GM08714 (cell line): Measurements from ENCODE around the gene CLCNKA.
"Not testable (repeated sequence)": the region's sequence is repeated elsewhere in the genome, so short reads cannot be mapped to it uniquely, and the experiment has no call there.

Source experiments
- H3K4me3 ChIP-seq: fragments of 200-500 bp; sonication (Bioruptor generic); 2 replicates; pipeline ENCODE4 v1.5.1; 2014; ENCODE audit warnings: mild to moderate bottlenecking, low read length, inconsistent platforms
- ZNF274 ChIP-seq: IDR thresholded peaks from 2 replicates; pipeline ENCODE4 v1.6.1; 2012; ENCODE audit warnings: mild to moderate bottlenecking, low read depth, low read length

Gene CLCNKA

DNA sequence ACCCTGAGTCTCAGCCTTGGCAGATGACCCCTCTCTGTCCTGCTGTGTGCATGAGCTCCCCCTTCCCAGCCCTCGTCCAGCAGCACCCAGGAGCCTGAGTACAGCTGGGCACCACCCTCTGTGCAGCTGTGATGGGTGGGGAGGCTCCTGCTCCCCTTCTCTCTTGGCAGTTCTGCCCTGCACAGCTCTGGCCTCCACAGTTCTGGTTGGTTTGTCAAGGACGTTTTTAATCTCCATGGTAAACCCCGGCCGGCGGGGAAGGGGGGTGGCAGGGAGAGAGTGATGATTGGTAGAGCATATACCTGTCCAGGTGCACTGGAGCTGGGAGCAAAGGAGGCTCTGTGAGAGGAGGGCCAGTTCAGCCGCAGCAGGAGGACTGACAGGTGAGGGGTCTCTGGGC lies at the start of gene CLCNKA:
TSS of gene CLCNKA (plus strand) at position 356 of the 400 bp plus-strand sequence. CDS start 584 bp downstream, outside the sequence.
- no peak for TF ChIP-seq ZNF274
- H3K4me3 ChIP-seq, result no peak within 1 kb of the TSS

DNA sequence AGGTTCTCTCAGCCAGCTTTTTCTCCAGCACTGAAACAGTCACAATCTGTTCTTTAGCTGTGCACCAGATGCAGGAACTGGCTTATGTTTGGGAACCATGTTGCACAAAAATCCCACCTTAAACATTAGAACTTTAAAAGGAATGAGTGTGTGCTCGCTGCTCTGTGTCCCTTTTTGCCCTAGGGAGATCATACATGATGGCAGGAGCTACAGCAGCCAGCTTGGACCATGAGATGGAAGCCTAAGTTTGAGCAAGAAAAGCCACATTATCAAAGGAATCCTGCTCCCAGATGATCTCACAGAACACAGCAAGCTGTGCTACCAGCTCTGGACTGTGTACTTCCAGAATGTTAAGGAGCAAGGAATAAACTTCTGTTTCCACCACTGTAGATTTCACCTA lies 49.4 kb upstream of the CLCNKA start:
- no peak overlapping the region for H3K4me3 ChIP-seq
- no peak for TF ChIP-seq ZNF274

DNA sequence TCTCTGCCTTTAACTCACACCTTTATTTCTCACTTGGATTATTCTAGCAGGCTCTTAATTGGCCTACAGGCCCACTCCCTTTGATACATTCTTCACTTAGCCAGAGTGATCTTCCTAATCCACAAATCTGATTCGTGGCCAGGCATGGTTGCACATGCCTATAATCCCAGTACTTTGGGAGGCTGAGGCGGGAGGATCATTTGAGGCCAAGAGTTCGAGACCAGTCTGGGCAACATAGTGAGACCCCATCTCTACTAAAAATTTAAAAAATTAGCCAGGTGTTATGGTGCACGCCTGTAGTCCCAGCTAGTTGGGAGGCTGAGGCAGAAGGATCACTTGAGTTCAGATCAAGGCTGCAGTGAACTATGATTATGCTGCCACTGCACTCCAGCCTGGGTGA lies 48.1 kb upstream of the CLCNKA start:
- no peak overlapping the region for H3K4me3 ChIP-seq
- TF ChIP-seq ZNF274, result no peak

DNA sequence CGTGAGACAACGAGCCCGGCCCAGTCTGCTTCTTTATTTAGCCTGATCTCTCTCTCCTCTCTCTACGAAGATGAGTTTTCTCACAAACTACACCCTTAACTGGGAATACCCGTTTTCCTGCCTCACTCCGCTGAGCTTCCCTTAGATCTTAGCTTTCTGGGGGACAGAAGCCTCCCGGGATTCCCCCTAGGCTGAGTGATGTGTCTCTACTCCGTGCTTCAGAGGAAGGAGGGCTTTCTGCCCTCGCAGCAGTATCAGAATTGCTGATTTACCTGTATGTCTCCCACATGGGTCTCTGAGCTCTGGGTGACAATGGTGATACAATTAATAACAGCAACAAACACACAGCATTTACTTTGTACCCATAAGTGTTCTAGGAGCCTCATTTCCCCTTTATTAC lies 47.0 kb upstream of the CLCNKA start:
- no peak for TF ChIP-seq ZNF274
- H3K4me3 ChIP-seq, result peak overlapping the region; percentile 94

DNA sequence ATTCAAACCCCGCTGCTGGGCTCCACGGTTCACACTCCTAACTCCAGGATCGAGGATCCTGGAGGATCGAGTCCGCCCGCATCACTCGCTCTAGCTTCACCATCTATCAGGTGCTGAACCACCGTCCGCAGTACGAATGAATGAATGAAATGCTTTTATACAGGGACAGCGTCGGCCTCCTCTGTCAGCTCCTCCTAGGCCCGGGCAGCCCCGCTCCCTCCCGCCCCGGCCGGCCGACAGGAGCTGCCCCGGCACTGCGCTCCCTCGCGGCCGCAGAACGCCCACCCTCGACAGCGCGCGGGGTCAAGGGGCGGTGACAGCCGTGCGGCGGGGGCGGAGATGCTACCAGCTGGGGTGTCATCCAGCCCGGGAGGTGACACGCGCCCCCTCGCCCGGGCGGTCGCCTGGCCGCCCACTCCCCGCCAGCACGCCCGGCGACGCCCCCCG lies 46.5 kb upstream of the CLCNKA start:
- H3K4me3 ChIP-seq, result peak overlapping the region; percentile 94
- TF ChIP-seq ZNF274, result no peak

DNA sequence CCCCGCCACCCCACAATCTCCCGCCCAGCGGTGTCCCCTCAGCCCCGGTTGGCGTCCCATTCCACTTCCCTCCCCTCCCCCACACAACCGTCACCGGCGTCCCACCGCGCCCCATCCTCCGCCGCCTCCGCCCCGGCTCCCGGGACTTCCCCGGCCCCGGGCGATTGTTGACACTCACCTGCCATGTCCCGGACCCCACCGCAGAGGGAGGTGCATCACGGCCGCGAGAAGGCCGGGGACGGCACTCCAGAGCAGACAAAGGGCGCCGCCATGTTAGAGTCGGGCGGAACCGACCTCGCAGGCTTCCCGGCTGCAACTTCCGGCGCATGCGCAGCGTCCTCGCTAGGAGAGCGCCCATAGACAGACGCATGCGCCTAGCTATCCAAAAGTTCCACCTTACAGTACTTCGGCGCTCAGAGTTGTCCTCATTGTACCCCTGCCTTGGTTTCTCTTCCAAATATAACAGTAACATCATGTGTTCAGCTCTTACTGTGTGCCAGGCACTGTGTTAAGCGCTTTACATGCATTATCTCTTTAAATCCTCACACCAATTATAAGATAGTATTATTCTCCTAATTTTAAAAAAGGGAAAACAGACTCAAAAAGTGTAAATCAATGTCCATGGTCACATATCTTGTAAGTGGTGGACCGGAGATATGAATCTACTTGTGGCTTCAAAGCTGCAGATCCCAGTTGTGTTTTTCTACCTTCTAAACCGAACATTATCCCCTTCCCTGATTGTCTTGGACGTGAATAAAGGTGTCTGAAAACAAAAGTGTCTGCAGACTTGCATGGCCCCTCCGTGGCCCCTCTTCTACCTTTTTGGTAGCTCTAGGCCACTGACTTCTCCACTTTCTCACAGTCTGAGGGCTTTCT lies 45.8 kb upstream of the CLCNKA start, which contains the start of gene ZBTB17:
TSS of gene ZBTB17 (minus strand) at position 297 of the 876 bp plus-strand sequence. CDS start 27,606 bp downstream, outside the sequence.
- peak within 1 kb of the TSS; percentile 94 for H3K4me3 ChIP-seq
- TF ChIP-seq ZNF274, result no peak

DNA sequence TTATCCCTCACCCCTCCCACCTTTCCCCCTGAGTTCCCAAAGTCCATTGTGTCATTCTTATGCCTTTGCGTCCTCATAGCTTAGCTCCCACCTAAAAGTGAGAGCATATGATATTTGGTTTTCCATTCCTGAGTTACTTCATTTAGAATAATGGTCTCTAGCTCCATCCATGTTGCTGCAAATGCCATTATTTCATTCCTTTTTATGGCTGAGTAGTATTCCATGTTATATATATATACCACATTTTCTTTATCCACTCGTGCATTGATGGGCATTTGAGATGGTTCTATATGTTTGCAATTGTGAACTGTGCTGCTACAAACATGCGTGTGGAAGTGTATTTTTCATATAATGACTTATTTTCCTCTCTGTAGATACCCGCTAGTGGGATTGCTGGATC lies 43.9 kb upstream of the CLCNKA start:
- H3K4me3 ChIP-seq, result not testable (repeated sequence)

DNA sequence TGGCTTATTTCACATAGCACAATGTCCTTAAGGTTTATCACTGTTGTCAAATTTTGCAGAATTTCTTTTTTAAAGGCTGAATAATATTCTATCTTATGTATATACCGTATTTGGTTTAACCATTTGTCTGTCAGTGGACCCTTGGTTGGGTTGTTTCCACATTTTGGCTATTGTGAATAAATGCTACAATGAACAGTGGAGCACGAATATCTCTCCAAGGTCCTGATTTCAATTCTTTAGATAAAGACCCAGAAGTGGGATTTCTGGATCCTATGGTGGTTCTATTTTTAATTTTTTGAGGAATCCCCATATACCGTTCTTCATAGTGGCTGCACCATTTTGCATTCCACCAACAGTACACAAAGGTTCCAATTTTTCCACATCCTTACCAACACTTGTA lies 40.2 kb upstream of the CLCNKA start:
- TF ChIP-seq ZNF274, result no peak

DNA sequence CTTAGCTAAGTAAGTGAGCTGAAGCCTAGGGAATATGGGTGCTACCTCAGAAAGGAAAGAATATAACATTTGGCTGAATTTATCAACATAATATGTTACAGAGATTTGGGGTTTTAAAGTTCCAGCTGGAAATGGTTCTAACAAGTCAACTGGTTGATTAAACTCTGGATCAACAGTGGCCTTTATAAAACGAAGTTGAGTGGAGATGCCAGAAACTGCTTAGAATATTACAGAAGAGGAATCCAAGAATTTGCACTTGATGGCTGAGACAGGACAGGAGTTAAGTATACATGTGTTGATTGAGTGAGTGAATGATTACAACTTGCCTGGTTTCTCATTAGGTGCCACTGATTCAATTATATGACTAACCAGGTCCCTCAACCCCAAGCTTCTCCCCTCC lies 38.6 kb upstream of the CLCNKA start:
- TF ChIP-seq ZNF274, result no peak

More for the DNA sequence above, 40.2 kb upstream of the CLCNKA start:
- no peak overlapping the region for H3K4me3 ChIP-seq

DNA sequence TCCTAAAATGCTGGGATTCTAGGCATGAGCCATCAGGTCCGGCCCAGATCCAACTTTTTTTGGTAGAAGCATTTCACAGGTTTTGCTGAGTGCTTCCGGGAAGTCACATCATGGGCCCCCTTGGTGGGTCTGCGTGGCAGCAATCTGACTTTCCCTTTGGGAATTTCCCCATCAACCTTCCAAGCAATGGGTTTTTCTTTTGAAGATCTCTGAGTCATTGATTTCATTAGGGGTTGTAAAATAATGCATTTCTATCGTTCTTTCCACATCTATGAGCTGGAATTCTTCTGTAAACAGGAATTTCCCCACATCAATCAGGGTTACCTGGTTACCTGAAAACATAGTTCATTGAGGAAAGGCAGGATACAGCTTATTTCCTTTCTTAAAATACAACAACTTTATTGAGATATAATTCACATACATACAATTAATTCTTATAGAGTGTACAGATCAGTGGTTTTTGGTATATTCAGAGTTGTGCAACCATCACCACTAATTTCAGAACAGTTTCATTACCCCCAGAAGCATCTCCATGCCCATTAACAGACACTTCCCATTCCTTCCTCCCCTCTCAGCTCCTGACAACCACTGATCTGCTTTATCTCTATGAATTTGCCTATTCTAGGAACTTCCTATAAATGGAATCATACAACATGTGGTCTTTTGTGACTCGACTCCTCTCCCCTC lies 36.1 kb upstream of the CLCNKA start:
- no peak for TF ChIP-seq ZNF274
- H3K4me3 ChIP-seq, result no peak overlapping the region

More for the DNA sequence above, 38.6 kb upstream of the CLCNKA start:
- H3K4me3 ChIP-seq, result no peak overlapping the region

DNA sequence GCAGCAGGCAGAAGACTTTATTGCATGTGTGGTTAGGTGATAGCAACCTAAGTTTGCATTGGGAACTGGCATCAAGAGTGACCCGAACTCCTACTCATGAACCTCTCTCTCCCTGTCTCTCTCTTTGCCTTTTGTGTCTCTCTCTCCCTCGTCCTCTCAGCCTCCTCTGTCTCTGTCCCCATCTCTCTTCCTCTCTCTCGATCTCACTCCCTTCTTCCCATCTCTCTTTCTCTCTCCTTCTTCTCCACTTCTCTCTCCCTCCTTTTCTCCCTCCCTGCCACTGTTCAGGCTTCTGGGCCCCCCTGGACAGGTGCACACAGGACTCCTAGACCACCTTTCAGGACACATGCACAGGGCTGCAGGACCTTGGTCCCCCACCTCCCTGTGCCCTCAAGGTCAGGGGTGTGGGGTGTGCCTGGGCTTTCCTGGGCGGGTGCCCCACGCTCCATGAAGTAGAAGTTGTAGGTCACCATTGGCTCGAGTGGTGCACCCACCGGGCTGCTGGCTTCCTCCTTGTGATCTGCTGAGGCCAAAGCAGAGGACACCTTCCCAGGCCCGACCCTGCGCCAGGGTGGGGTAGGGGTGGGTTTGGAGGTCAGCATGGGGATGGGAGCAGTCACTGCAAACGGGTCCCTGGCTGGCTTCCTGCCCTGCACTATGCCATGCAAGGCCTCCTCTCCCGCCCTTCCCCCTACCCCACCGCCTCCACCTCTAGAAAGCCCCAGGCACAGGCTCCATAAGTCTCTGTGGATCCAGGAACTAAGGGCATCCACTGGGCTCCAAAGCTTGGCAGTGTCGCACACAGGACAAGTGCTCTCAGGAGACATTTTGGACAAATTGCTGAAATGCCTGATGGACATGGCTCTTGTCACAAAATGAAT lies 32.7 kb upstream of the CLCNKA start:
- no peak overlapping the region for H3K4me3 ChIP-seq
- TF ChIP-seq ZNF274, result no peak

DNA sequence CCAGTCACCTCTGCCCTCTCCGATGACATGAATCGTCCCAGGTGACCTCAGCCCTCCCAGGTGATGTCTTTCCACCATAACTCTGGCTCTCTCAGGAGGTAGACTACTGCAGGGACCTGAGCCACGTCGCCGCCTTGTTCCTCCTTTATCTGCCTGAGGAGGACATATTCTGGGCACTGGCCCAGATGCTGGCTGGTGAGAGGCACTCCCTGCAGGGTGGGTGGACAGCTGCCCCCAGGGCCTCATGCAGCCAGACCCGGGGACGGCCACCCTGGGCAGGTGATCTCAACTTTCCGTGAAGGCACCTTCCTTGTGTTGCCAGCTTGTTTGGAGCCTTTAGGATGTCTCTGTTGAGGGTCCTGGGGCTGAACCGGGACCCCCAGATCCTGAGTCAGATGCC lies 32.1 kb upstream of the CLCNKA start:
- TF ChIP-seq ZNF274, result no peak
- no peak overlapping the region for H3K4me3 ChIP-seq

DNA sequence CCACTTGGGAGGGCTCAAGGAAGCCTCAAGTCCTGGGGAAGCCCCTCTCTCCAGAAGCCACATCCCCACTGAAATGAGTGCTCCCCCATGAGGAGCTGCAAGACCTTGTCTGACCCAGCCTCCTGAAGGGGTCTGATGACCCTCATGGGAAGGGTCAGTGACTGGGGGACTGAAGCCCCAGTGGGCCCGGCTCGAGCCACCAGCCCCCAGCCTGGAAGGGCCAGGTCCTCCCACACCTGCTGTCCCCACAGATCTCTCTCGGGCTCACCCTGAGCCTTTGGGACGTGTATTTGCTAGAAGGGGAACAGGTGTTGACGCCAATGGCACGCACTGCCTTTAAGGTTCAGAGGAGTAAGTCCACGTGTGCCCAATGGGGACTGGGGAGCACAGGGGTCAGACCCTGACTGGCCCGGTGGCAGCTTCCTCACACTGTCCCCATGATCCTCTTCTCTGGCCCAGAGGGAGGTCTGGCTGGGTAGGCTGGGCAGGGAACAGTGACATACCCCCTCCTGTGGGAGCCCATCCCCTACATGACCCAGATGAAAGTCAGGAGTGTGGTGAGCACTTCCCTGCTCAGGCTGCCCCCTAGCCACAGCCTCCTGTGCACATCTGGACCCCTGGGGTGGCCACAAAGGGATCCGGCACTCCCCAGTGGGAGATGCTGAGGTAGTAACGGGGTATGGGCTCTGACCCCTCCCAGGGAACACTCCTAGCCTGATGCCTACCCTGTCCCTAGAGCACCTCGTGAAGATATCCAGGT lies 30.2 kb upstream of the CLCNKA start:
- H3K4me3 ChIP-seq, result no peak overlapping the region
- TF ChIP-seq ZNF274, result no peak
